Neuronal stem cell (in vitro differentiated cells): Measurements from ENCODE around the gene CANT1.

Experiments used
- DNase-seq: peaks from one replicate; pipeline ENCODE4 v3.0.0-alpha.2; 2013; ENCODE audit warnings: low spot score
- H2AFZ ChIP-seq: one replicate; pipeline ENCODE4 v1.6.1; 2013; ENCODE audit warnings: mild to moderate bottlenecking, low read length, inconsistent platforms
- H2AK5ac ChIP-seq: 2 replicates; pipeline ENCODE4 v1.6.1; 2013; ENCODE audit warnings: low read depth, mild to moderate bottlenecking, inconsistent platforms, low read length, moderate library complexity, mixed read lengths
- H2BK120ac ChIP-seq: 2 replicates; pipeline ENCODE4 v1.6.1; 2013; ENCODE audit warnings: low read depth, mild to moderate bottlenecking, inconsistent platforms, low read length, moderate library complexity, mixed read lengths
- H2BK12ac ChIP-seq: one replicate; pipeline ENCODE4 v1.6.1; 2013; ENCODE audit warnings: low read length, inconsistent platforms
- H2BK15ac ChIP-seq: 2 replicates; pipeline ENCODE4 v1.6.1; 2013; ENCODE audit warnings: mild to moderate bottlenecking, low read length, inconsistent platforms, mixed read lengths
- H2BK5ac ChIP-seq: one replicate; pipeline ENCODE4 v1.6.1; 2013; ENCODE audit warnings: inconsistent platforms, mild to moderate bottlenecking, low read length, moderate library complexity
- H3K14ac ChIP-seq: one replicate; pipeline ENCODE4 v1.6.1; 2013; ENCODE audit warnings: low read length, inconsistent platforms
- H3K18ac ChIP-seq: 2 replicates; pipeline ENCODE4 v1.6.1; 2013; ENCODE audit warnings: low read length, inconsistent platforms
- H3K23ac ChIP-seq: 2 replicates; pipeline ENCODE4 v1.6.1; 2013; ENCODE audit warnings: low read depth, mild to moderate bottlenecking, mixed read lengths, low read length, inconsistent platforms; ENCODE audit not compliant: poor library complexity
- H3K27ac ChIP-seq: replicated peaks from 3 replicates; pipeline ENCODE4 v1.5.1; 2013; ENCODE audit warnings: low read length, inconsistent platforms
- H3K27me3 ChIP-seq, 3 experiments: 2 replicates each; pipeline ENCODE4 v1.6.1; 2013; ENCODE audit warnings: low read length in 3 of 3, mild to moderate bottlenecking in 2 of 3, inconsistent platforms in 1 of 3, low read depth in 1 of 3, mixed read lengths in 1 of 3, moderate library complexity in 1 of 3; ENCODE audit not compliant: control insufficient read depth in 3 of 3, insufficient read depth in 3 of 3
- H3K36me3 ChIP-seq, 2 donors: replicated peaks in 1 of 2; 2 replicates each; pipeline ENCODE4 v1.6.1; 2013; ENCODE audit warnings: low read length in 2 of 2; ENCODE audit not compliant: control insufficient read depth in 2 of 2, insufficient read depth in 2 of 2
- H3K4ac ChIP-seq: 2 replicates; pipeline ENCODE4 v1.6.1; 2013; ENCODE audit warnings: inconsistent platforms, mild to moderate bottlenecking, low read length, moderate library complexity
- H3K4me1 ChIP-seq, 2 donors: 1 replicate in 1 of 2; 2 replicates in 1 of 2; pipeline ENCODE4 v1.6.1; 2013; ENCODE audit warnings: low read length in 2 of 2, low read depth in 1 of 2; ENCODE audit not compliant: control insufficient read depth in 2 of 2, insufficient read depth in 1 of 2
- H3K4me2 ChIP-seq: one replicate; pipeline ENCODE4 v1.6.1; 2013; ENCODE audit warnings: mild to moderate bottlenecking, low read length, inconsistent platforms; ENCODE audit not compliant: insufficient read depth, poor library complexity, severe bottlenecking
- H3K4me3 ChIP-seq, 2 donors: 2 replicates each; pipeline ENCODE4 v1.5.1; 2013; ENCODE audit warnings: low read length in 2 of 2, mild to moderate bottlenecking in 2 of 2, inconsistent platforms in 1 of 2, moderate library complexity in 1 of 2
- H3K79me1 ChIP-seq: one replicate; pipeline ENCODE4 v1.6.1; 2013; ENCODE audit warnings: low read depth, mild to moderate bottlenecking, inconsistent platforms, low read length, moderate library complexity
- H3K9ac ChIP-seq: one replicate; pipeline ENCODE4 v1.6.1; 2013; ENCODE audit warnings: mild to moderate bottlenecking, low read depth, low read length, inconsistent platforms; ENCODE audit not compliant: poor library complexity
- H3K9me3 ChIP-seq, 2 donors: replicated peaks in 1 of 2; 2 replicates each; pipeline versions ENCODE3 to v1.6.1; 2013; ENCODE audit warnings: low read length in 2 of 2, mild to moderate bottlenecking in 2 of 2, inconsistent platforms in 1 of 2, low read depth in 1 of 2, mixed read lengths in 1 of 2, moderate library complexity in 1 of 2; ENCODE audit not compliant: control insufficient read depth in 2 of 2, insufficient read depth in 1 of 2
- H4K8ac ChIP-seq: one replicate; pipeline ENCODE4 v1.6.1; 2013; ENCODE audit warnings: low read depth, mild to moderate bottlenecking, inconsistent platforms, low read length, moderate library complexity
- H4K91ac ChIP-seq: one replicate; pipeline ENCODE4 v1.6.1; 2013; ENCODE audit warnings: low read length, low read depth, mild to moderate bottlenecking, inconsistent platforms; ENCODE audit not compliant: poor library complexity
- WGBS, 2 donors: extraction: QIAGEN DNeasy Blood & Tissue Kit; methylation state at CpG; one replicate each; pipeline ENCODE4 v1.1.7; 2013; ENCODE audit warnings: missing lambda C conversion rate in 2 of 2, mixed read lengths in 1 of 2; ENCODE audit not compliant: insufficient read length in 2 of 2, insufficient replicate concordance in 1 of 2; ENCODE audit errors: extremely low coverage in 2 of 2; 5-methylcytosine and 5-hydroxymethylcytosine counted together

The CANT1 gene

DNA sequence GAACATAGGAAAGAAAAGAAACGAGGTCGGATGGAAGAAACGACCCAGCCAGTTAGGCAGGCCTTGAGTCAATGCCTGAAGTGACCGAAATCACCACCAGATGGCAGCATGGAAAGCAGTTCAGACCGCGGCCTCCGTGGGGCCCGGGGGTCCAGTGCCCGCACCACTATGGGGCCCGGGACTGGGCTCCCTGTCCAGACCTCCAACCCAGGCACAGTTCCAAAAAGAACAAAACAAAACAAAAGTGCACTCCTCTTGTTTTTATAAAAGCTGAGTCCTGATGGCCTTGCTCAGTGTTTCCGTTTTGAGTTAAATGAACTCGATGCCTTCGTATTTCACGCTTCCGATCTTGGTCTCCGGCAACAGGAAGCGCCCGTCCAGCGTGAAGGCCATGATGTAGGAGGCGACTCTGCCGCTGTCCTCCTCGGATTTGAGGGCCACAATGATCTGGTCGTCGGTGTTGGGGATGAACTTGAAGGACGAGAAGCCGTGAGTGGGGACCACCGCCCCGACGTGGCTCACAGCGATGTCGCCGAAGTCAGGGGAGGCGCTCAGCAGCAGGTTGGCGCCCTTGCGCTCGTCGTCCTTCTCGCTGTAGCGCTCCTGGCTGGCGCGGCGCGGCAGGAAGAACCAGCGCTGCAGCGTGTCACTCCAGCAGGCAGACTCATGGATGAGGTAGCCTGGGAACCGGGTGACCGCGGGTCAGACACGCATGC, 16.2 kb downstream of the CANT1 start:
- WGBS, 2 donors = no CpG with 5 or more reads among the region's 49 CpGs
- Histone ChIP-seq H3K4me2 (no peak overlapping the region), H3K79me1 (peaks cover 4% of the 10 kb centered on the region), H2AFZ (no peak overlapping the region), H3K27ac (no peak overlapping the region), H3K18ac (peak overlapping the region; percentile 80), H3K4me3 (peak overlapping the region in 1 of 2 donors; percentile 40), H2BK12ac (no peak overlapping the region), H3K9me3 (peaks cover 0 to 5% of the 10 kb centered on the region in 2 donors), H3K23ac (peak overlapping the region; percentile 85), H3K4me1 (no peaks in the 10 kb centered on the region), H3K27me3 (no peaks in the 10 kb centered on the region), H2BK120ac (no peak overlapping the region), H3K14ac (no peak overlapping the region), H3K9ac (no peak overlapping the region), H3K36me3 (peaks cover 44 to 88% of the 10 kb centered on the region in 2 donors), H4K8ac (no peak overlapping the region), H4K91ac (no peak overlapping the region), H2AK5ac (peak overlapping the region; percentile 96), H3K4ac (no peak overlapping the region), H2BK5ac (peak overlapping the region; percentile 66), H2BK15ac (no peak overlapping the region)
- peak; percentile 48 for DNase-seq

DNA sequence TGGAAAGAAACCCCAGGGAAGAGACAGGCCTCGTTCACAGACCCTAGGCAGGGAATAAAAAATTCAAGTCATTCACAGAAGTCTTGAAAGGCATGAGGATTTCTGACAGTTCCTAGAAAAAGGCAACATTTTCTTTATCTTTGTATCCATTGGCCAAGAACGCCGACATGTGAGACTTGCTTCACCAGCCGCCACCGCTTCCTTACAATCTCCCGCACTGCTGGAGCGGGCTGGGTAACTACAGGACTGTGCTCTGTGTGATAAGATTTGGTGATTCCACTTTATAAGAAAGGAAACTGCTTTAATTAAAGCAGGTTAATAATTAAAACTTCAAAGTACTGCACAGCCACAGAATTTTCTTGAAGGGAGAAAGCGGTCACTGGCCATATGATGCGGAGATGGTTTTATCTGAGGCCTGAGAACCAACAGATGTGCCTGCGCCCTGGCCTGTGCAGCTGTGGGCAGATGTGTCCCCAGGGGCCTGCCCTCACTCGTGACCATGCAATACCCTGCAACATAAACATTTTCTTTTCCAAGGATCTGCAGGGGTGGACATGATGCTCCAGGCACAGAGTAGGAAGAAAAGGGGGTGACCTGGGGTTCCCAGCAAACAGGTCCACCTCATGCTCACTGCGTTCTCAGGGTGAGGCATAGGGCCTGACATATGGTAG, 16.9 kb downstream of the CANT1 start:
- H3K27ac ChIP-seq = no peak overlapping the region
- H3K36me3 ChIP-seq = peaks cover 41 to 80% of the 10 kb centered on the region in 2 donors
- H3K9ac ChIP-seq = no peak overlapping the region
- H2BK120ac ChIP-seq = no peak overlapping the region
- H3K4me1 ChIP-seq = no peaks in the 10 kb centered on the region
- H2BK5ac ChIP-seq = no peak overlapping the region
- no peak overlapping the region for H3K4ac ChIP-seq
- H3K14ac ChIP-seq = no peak overlapping the region
- no peak overlapping the region for H3K23ac ChIP-seq
- H2BK15ac ChIP-seq = no peak overlapping the region
- no peak overlapping the region for H3K4me2 ChIP-seq
- H3K18ac ChIP-seq = no peak overlapping the region
- H3K79me1 ChIP-seq = peaks cover 2% of the 10 kb centered on the region
- WGBS, 2 donors = no CpG with 5 or more reads among the region's 12 CpGs
- peak overlapping the region; percentile 41 for H2BK12ac ChIP-seq
- no peak for DNase-seq
- no peak overlapping the region for H3K4me3 ChIP-seq
- H2AFZ ChIP-seq = no peak overlapping the region
- H4K8ac ChIP-seq = no peak overlapping the region
- H2AK5ac ChIP-seq = no peak overlapping the region
- H3K27me3 ChIP-seq = no peaks in the 10 kb centered on the region
- H4K91ac ChIP-seq = no peak overlapping the region
- H3K9me3 ChIP-seq = peaks cover 0 to 5% of the 10 kb centered on the region in 2 donors

DNA sequence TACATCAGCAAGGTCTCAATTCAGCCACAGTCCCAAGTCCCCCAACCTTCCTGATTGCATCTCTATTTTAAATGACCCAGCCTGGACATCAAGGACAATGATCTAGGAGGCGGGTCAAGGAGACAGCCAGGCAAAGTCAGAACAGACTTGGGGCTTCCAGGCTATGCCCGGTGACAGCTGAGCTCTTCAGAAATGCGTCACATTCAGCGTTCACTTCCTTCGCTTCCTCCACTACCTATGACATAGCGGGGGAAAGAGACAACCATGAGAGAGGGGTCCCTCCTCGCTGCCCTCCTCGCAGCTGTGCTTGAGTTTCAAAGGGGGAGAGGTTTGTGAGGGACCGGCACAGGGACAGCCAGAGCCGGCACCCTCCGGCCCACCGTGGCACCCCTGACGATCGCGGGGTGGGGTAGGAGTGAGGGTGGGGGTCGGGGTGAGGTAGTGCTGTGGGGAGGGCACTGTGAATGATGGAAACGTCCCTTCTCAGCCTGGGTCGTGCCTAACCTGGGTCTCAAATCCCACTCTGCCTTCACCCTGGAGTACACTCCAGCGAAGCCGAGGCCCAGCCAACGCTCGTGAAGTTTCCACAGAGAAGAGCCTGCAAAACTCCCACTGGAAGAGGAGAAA, 17.5 kb downstream of the CANT1 start:
- Histone ChIP-seq H2BK5ac (no peak overlapping the region), H3K4me2 (no peak overlapping the region), H3K14ac (no peak overlapping the region), H3K36me3 (peaks cover 37 to 74% of the 10 kb centered on the region in 2 donors), H3K4me1 (no peaks in the 10 kb centered on the region), H2BK12ac (no peak overlapping the region), H4K8ac (no peak overlapping the region), H3K27ac (no peak overlapping the region), H3K79me1 (no peaks in the 10 kb centered on the region), H3K18ac (no peak overlapping the region), H3K4ac (no peak overlapping the region), H2BK15ac (no peak overlapping the region), H4K91ac (no peak overlapping the region), H3K9ac (peak overlapping the region; percentile 24), H2AK5ac (no peak overlapping the region), H3K23ac (no peak overlapping the region), H3K4me3 (no peak overlapping the region), H2AFZ (no peak overlapping the region), H3K9me3 (peaks cover 0 to 5% of the 10 kb centered on the region in 2 donors), H2BK120ac (no peak overlapping the region), H3K27me3 (no peaks in the 10 kb centered on the region)
- no CpG with 5 or more reads among the region's 22 CpGs for WGBS, 2 donors
- DNase-seq = no peak
